Measurements from ENCODE around the gene RAB7B. TPM values are rescaled to one million over a fixed set of nuclear protein-coding genes. Genes with fewer than 3 reads are reported as not detected.
"Not testable (repeated sequence)": the region's sequence is repeated elsewhere in the genome, so short reads cannot be mapped to it uniquely, and the experiment has no call there.

The RAB7B gene
- total RNA-seq = 6.3 TPM

GRCh38 chr1:206002871-206003801 lies at the start of gene RAB7B:
TSS of gene RAB7B (minus strand) at chr1:206003395. CDS start at chr1:205994135, 9,260 bp downstream.
- no peaks in the 10 kb centered on the region for H3K9me3 ChIP-seq (ENCODE audit: control insufficient read depth in 3 of 3, low read length in 3 of 3)
- peak within 1 kb of the TSS; percentile 73 for H3K27ac ChIP-seq (ENCODE audit: low read depth, low read length)
- H3K9ac ChIP-seq (ENCODE audit: low read depth in 1 of 3, low read length in 3 of 3) = peak within 1 kb of the TSS; percentile 7 to 86 (median 50)
- H3K4me1 ChIP-seq (ENCODE audit: control insufficient read depth in 3 of 3, insufficient read depth in 3 of 3, low read length in 3 of 3) = peaks cover 29 to 54% (median 51%) of the 10 kb centered on the region in 3 donors
- H3K36me3 ChIP-seq (ENCODE audit: control insufficient read depth in 3 of 3, insufficient read depth in 3 of 3, low read length in 3 of 3) = no peaks in the 10 kb centered on the region
- H3K27me3 ChIP-seq (ENCODE audit: control insufficient read depth in 3 of 3, insufficient read depth in 3 of 3, low read length in 3 of 3) = no peaks in the 10 kb centered on the region
- H3K4me3 ChIP-seq (ENCODE audit: low read length in 3 of 3) = peak within 1 kb of the TSS; percentile 46 to 76 (median 53)

GRCh38 chr1:206052231-206052865 lies 49.2 kb upstream of the RAB7B start:
- H3K9ac ChIP-seq (ENCODE audit: low read depth in 1 of 3, low read length in 3 of 3); H3K36me3 ChIP-seq (ENCODE audit: control insufficient read depth in 3 of 3, insufficient read depth in 3 of 3, low read length in 3 of 3); H3K4me1 ChIP-seq (ENCODE audit: control insufficient read depth in 3 of 3, insufficient read depth in 3 of 3, low read length in 3 of 3); H3K27ac ChIP-seq (ENCODE audit: low read depth, low read length); H3K9me3 ChIP-seq (ENCODE audit: control insufficient read depth in 3 of 3, low read length in 3 of 3); H3K4me3 ChIP-seq (ENCODE audit: low read length in 3 of 3); H3K27me3 ChIP-seq (ENCODE audit: control insufficient read depth in 3 of 3, insufficient read depth in 3 of 3, low read length in 3 of 3): not testable (repeated sequence)

- peaks cover 2 to 6% (median 4%) of the 10 kb centered on the region in 3 donors for H3K4me1 ChIP-seq (ENCODE audit: control insufficient read depth in 3 of 3, insufficient read depth in 3 of 3, low read length in 3 of 3)
- H3K27ac ChIP-seq (ENCODE audit: low read depth, low read length) = no peak overlapping the region
- H3K9ac ChIP-seq (ENCODE audit: low read depth in 1 of 3, low read length in 3 of 3) = no peak overlapping the region
- no peak overlapping the region for H3K4me3 ChIP-seq (ENCODE audit: low read length in 3 of 3)
- no peaks in the 10 kb centered on the region for H3K9me3 ChIP-seq (ENCODE audit: control insufficient read depth in 3 of 3, low read length in 3 of 3)
- H3K27me3 ChIP-seq (ENCODE audit: control insufficient read depth in 3 of 3, insufficient read depth in 3 of 3, low read length in 3 of 3) = no peaks in the 10 kb centered on the region
- H3K36me3 ChIP-seq (ENCODE audit: control insufficient read depth in 3 of 3, insufficient read depth in 3 of 3, low read length in 3 of 3) = no peaks in the 10 kb centered on the region
Measured at GRCh38 chr1:206050655-206051235, 47.5 kb upstream of the RAB7B start.

GRCh38 chr1:206049919-206050600 lies 46.9 kb upstream of the RAB7B start:
- Histone ChIP-seq H3K4me1 (ENCODE audit: control insufficient read depth in 3 of 3, insufficient read depth in 3 of 3, low read length in 3 of 3) (peaks cover 2 to 6% (median 4%) of the 10 kb centered on the region in 3 donors), H3K9me3 (ENCODE audit: control insufficient read depth in 3 of 3, low read length in 3 of 3) (no peaks in the 10 kb centered on the region), H3K36me3 (ENCODE audit: control insufficient read depth in 3 of 3, insufficient read depth in 3 of 3, low read length in 3 of 3) (no peaks in the 10 kb centered on the region), H3K4me3 (ENCODE audit: low read length in 3 of 3) (no peak overlapping the region), H3K9ac (ENCODE audit: low read depth in 1 of 3, low read length in 3 of 3) (no peak overlapping the region), H3K27me3 (ENCODE audit: control insufficient read depth in 3 of 3, insufficient read depth in 3 of 3, low read length in 3 of 3) (no peaks in the 10 kb centered on the region), H3K27ac (ENCODE audit: low read depth, low read length) (no peak overlapping the region)

GRCh38 chr1:206049293-206049692 lies 46.1 kb upstream of the RAB7B start:
- Histone ChIP-seq H3K27me3 (ENCODE audit: control insufficient read depth in 3 of 3, insufficient read depth in 3 of 3, low read length in 3 of 3) (no peaks in the 10 kb centered on the region), H3K36me3 (ENCODE audit: control insufficient read depth in 3 of 3, insufficient read depth in 3 of 3, low read length in 3 of 3) (no peaks in the 10 kb centered on the region), H3K27ac (ENCODE audit: low read depth, low read length) (no peak overlapping the region), H3K9me3 (ENCODE audit: control insufficient read depth in 3 of 3, low read length in 3 of 3) (no peaks in the 10 kb centered on the region), H3K9ac (ENCODE audit: low read depth in 1 of 3, low read length in 3 of 3) (no peak overlapping the region), H3K4me1 (ENCODE audit: control insufficient read depth in 3 of 3, insufficient read depth in 3 of 3, low read length in 3 of 3) (peaks cover 2 to 6% (median 4%) of the 10 kb centered on the region in 3 donors), H3K4me3 (ENCODE audit: low read length in 3 of 3) (no peak overlapping the region)

GRCh38 chr1:206048582-206048981 lies 45.4 kb upstream of the RAB7B start:
- Histone ChIP-seq H3K9me3 (ENCODE audit: control insufficient read depth in 3 of 3, low read length in 3 of 3) (no peaks in the 10 kb centered on the region), H3K9ac (ENCODE audit: low read depth in 1 of 3, low read length in 3 of 3) (no peak overlapping the region), H3K27me3 (ENCODE audit: control insufficient read depth in 3 of 3, insufficient read depth in 3 of 3, low read length in 3 of 3) (no peaks in the 10 kb centered on the region)

GRCh38 chr1:206047271-206047670 lies 44.1 kb upstream of the RAB7B start:
- no peak overlapping the region for H3K27ac ChIP-seq (ENCODE audit: low read depth, low read length)
- no peaks in the 10 kb centered on the region for H3K9me3 ChIP-seq (ENCODE audit: control insufficient read depth in 3 of 3, low read length in 3 of 3)
- no peak overlapping the region for H3K4me3 ChIP-seq (ENCODE audit: low read length in 3 of 3)
- H3K4me1 ChIP-seq (ENCODE audit: control insufficient read depth in 3 of 3, insufficient read depth in 3 of 3, low read length in 3 of 3) = no peaks in the 10 kb centered on the region
- no peaks in the 10 kb centered on the region for H3K27me3 ChIP-seq (ENCODE audit: control insufficient read depth in 3 of 3, insufficient read depth in 3 of 3, low read length in 3 of 3)
- no peak overlapping the region for H3K9ac ChIP-seq (ENCODE audit: low read depth in 1 of 3, low read length in 3 of 3)
- H3K36me3 ChIP-seq (ENCODE audit: control insufficient read depth in 3 of 3, insufficient read depth in 3 of 3, low read length in 3 of 3) = no peaks in the 10 kb centered on the region

More at GRCh38 chr1:206048582-206048981, 45.4 kb upstream of the RAB7B start:
- no peak overlapping the region for H3K27ac ChIP-seq (ENCODE audit: low read depth, low read length)
- no peaks in the 10 kb centered on the region for H3K36me3 ChIP-seq (ENCODE audit: control insufficient read depth in 3 of 3, insufficient read depth in 3 of 3, low read length in 3 of 3)
- peaks cover 2 to 6% (median 4%) of the 10 kb centered on the region in 3 donors for H3K4me1 ChIP-seq (ENCODE audit: control insufficient read depth in 3 of 3, insufficient read depth in 3 of 3, low read length in 3 of 3)
- no peak overlapping the region for H3K4me3 ChIP-seq (ENCODE audit: low read length in 3 of 3)

- Histone ChIP-seq H3K27me3 (ENCODE audit: control insufficient read depth in 3 of 3, insufficient read depth in 3 of 3, low read length in 3 of 3) (peaks cover 0 to 8% (median 6%) of the 10 kb centered on the region in 3 donors), H3K4me1 (ENCODE audit: control insufficient read depth in 3 of 3, insufficient read depth in 3 of 3, low read length in 3 of 3) (no peaks in the 10 kb centered on the region), H3K27ac (ENCODE audit: low read depth, low read length) (no peak overlapping the region), H3K4me3 (ENCODE audit: low read length in 3 of 3) (no peak overlapping the region), H3K36me3 (ENCODE audit: control insufficient read depth in 3 of 3, insufficient read depth in 3 of 3, low read length in 3 of 3) (no peaks in the 10 kb centered on the region), H3K9ac (ENCODE audit: low read depth in 1 of 3, low read length in 3 of 3) (no peak overlapping the region), H3K9me3 (ENCODE audit: control insufficient read depth in 3 of 3, low read length in 3 of 3) (no peaks in the 10 kb centered on the region)
Measured at GRCh38 chr1:206041640-206042039, 38.4 kb upstream of the RAB7B start.

GRCh38 chr1:206040328-206040727 lies 37.1 kb upstream of the RAB7B start:
- H3K36me3 ChIP-seq (ENCODE audit: control insufficient read depth in 3 of 3, insufficient read depth in 3 of 3, low read length in 3 of 3) = no peaks in the 10 kb centered on the region
- no peak overlapping the region for H3K9ac ChIP-seq (ENCODE audit: low read depth in 1 of 3, low read length in 3 of 3)
- no peak overlapping the region for H3K27ac ChIP-seq (ENCODE audit: low read depth, low read length)
- no peaks in the 10 kb centered on the region for H3K4me1 ChIP-seq (ENCODE audit: control insufficient read depth in 3 of 3, insufficient read depth in 3 of 3, low read length in 3 of 3)
- H3K27me3 ChIP-seq (ENCODE audit: control insufficient read depth in 3 of 3, insufficient read depth in 3 of 3, low read length in 3 of 3) = peaks cover 0 to 8% (median 6%) of the 10 kb centered on the region in 3 donors
- H3K9me3 ChIP-seq (ENCODE audit: control insufficient read depth in 3 of 3, low read length in 3 of 3) = no peaks in the 10 kb centered on the region
- no peak overlapping the region for H3K4me3 ChIP-seq (ENCODE audit: low read length in 3 of 3)
